Calu3 (cell line): ENCODE data around the gene HTRA2. TPM values are rescaled to one million over a fixed set of nuclear protein-coding genes. Genes with fewer than 3 reads are reported as not detected.
A peak's percentile ranks its signal among the peaks of the same experiment; 100 is the strongest.

Experiments used
- BruUV-seq: library from RNA; stranded (reverse); fragments of 400-500 nt; replicated peaks from 2 replicates; lab custom pipeline; 2021; lab: Mats Ljungman, UMichigan
- CTCF ChIA-PET: fragments of 300-600 bp; sonication (Branson Sonifier 250); formaldehyde crosslinking; loops from one replicate; lab custom pipeline; 2022; ENCODE audit warnings: antibody characterized with exemption; lab: Charles Lee
- DNase-seq: peaks from one replicate; pipeline ENCODE4 v3.0.0; 2022
- H3K27ac Mint-ChIP-seq: one replicate; pipeline ENCODE4 v1.8.0; 2022; ENCODE audit warnings: mixed read lengths; ENCODE audit not compliant: unreplicated experiment
- H3K27me3 Mint-ChIP-seq: one replicate; pipeline ENCODE4 v1.8.0; 2022; ENCODE audit warnings: mixed read lengths; ENCODE audit not compliant: unreplicated experiment
- H3K36me3 Mint-ChIP-seq: one replicate; pipeline ENCODE4 v1.8.0; 2022; ENCODE audit warnings: mild to moderate bottlenecking, moderate library complexity, mixed read lengths; ENCODE audit not compliant: insufficient read depth, unreplicated experiment
- H3K4me1 Mint-ChIP-seq: one replicate; pipeline ENCODE4 v1.8.0; 2022; ENCODE audit warnings: mild to moderate bottlenecking, low read depth, mixed read lengths; ENCODE audit not compliant: unreplicated experiment
- H3K4me3 Mint-ChIP-seq: one replicate; pipeline ENCODE4 v1.8.0; 2022; ENCODE audit warnings: mild to moderate bottlenecking, low read depth, moderate library complexity, mixed read lengths; ENCODE audit not compliant: unreplicated experiment
- H3K9me3 Mint-ChIP-seq: one replicate; pipeline ENCODE4 v1.8.0; 2022; ENCODE audit warnings: low read depth, mixed read lengths; ENCODE audit not compliant: unreplicated experiment
- CTCF ChIP-seq: fragments of 200-600 bp; IDR thresholded peaks from one replicate; pipeline ENCODE4 v1.8.0; 2022; ENCODE audit warnings: antibody characterized with exemption; ENCODE audit not compliant: unreplicated experiment
- intact Hi-C: fragments of 100-400 bp; cut with micrococcal nuclease; formaldehyde crosslinking; loops from one replicate; pipeline ENCODE4 v1.10.0; 2022; ENCODE audit not compliant: unreplicated experiment
- total RNA-seq: library from RNA; stranded (reverse); gene quantifications from 2 replicates; pipeline ENCODE4 v1.2.3, GENCODE V29; 2022

HTRA2 gene
- total RNA-seq, 1 experiment from 2014 or later = 26.3 TPM

- peak; percentile 80 for DNase-seq
- intact Hi-C loops = no loop called here
- TF ChIP-seq CTCF = no peak
- BruUV-seq = no TSS peak
- no peaks in the 10 kb centered on the region for H3K9me3 Mint-ChIP-seq
- peaks cover 43% of the 10 kb centered on the region for H3K4me1 Mint-ChIP-seq
- peaks cover 68% of the 10 kb centered on the region for H3K36me3 Mint-ChIP-seq
- peak overlapping the region; percentile 27 for H3K27ac Mint-ChIP-seq
- H3K27me3 Mint-ChIP-seq = peaks cover 12% of the 10 kb centered on the region
- CTCF ChIA-PET = no interaction called here
- peak overlapping the region; percentile 84 for H3K4me3 Mint-ChIP-seq
Observed at GRCh38 chr2:74502720-74503505, 26.8 kb upstream of the HTRA2 start.

GRCh38 chr2:74503506-74504475 is 25.9 kb upstream of the HTRA2 start:
- peak overlapping the region; percentile 84 for H3K4me3 Mint-ChIP-seq
- DNase-seq = no peak
- H3K27me3 Mint-ChIP-seq = peaks cover 6% of the 10 kb centered on the region
- intact Hi-C loops = no loop called here
- H3K36me3 Mint-ChIP-seq = peaks cover 64% of the 10 kb centered on the region
- CTCF ChIA-PET = no interaction called here
- BruUV-seq = no TSS peak
- no peaks in the 10 kb centered on the region for H3K9me3 Mint-ChIP-seq
- peak overlapping the region; percentile 27 for H3K27ac Mint-ChIP-seq
- TF ChIP-seq CTCF = no peak
- H3K4me1 Mint-ChIP-seq = peaks cover 42% of the 10 kb centered on the region

- TF ChIP-seq CTCF = no peak
- no peak for DNase-seq
- CTCF ChIA-PET = no interaction called here
- Mint-ChIP-seq H3K27ac (peak overlapping the region; percentile 27), H3K36me3 (peaks cover 60% of the 10 kb centered on the region), H3K27me3 (peaks cover 11% of the 10 kb centered on the region), H3K9me3 (no peaks in the 10 kb centered on the region), H3K4me3 (peak overlapping the region; percentile 84), H3K4me1 (peaks cover 41% of the 10 kb centered on the region)
- intact Hi-C loops = no loop called here
- BruUV-seq = TSS peak; percentile 42
Observed at GRCh38 chr2:74504591-74504990, 25.1 kb upstream of the HTRA2 start.

- no peak for TF ChIP-seq CTCF
- CTCF ChIA-PET = interaction anchor here (0.7 to 1.2 kb wide), 2 partner anchors 20 to 27 kb away, joined by 3 read pairs; partner anchors contain the start of gene DQX1
- H3K27me3 Mint-ChIP-seq = peaks cover 21% of the 10 kb centered on the region
- peaks cover 41% of the 10 kb centered on the region for H3K4me1 Mint-ChIP-seq
- H3K4me3 Mint-ChIP-seq = peak overlapping the region; percentile 84
- H3K27ac Mint-ChIP-seq = no peak overlapping the region
- no TSS peak for BruUV-seq
- intact Hi-C loops = loop anchor here (2.0 kb wide), 1 partner anchor 23 kb away; the partner anchor contains the start of genes AUP1 and HTRA2
- no peak for DNase-seq
- no peaks in the 10 kb centered on the region for H3K9me3 Mint-ChIP-seq
- H3K36me3 Mint-ChIP-seq = peaks cover 60% of the 10 kb centered on the region
Observed at GRCh38 chr2:74505448-74506246, 24.1 kb upstream of the HTRA2 start.
